H9 (cell line): ENCODE results near the gene PRR29. TPM values are rescaled to one million over a fixed set of nuclear protein-coding genes. Genes with fewer than 3 reads are reported as not detected.

ENCODE experiments used
- DNase-seq: peaks from one replicate; pipeline ENCODE4 v3.0.0-alpha.2; 2017
- H2AFZ ChIP-seq: one replicate; pipeline ENCODE4 v1.6.1; 2013; ENCODE audit warnings: mild to moderate bottlenecking, low read length, control low read depth, moderate library complexity
- H2AK5ac ChIP-seq: 2 replicates; pipeline ENCODE4 v1.6.1; 2013; ENCODE audit warnings: low read length, control low read depth, mixed read lengths; ENCODE audit not compliant: insufficient read length
- H2BK120ac ChIP-seq: one replicate; pipeline ENCODE4 v1.6.1; 2013; ENCODE audit warnings: low read depth, mild to moderate bottlenecking, low read length, control low read depth, inconsistent platforms; ENCODE audit not compliant: poor library complexity, severe bottlenecking
- H2BK12ac ChIP-seq: 2 replicates; pipeline ENCODE4 v1.6.1; 2013; ENCODE audit warnings: low read length, control low read depth, mixed read lengths, low read depth; ENCODE audit not compliant: insufficient read length
- H2BK15ac ChIP-seq: 2 replicates; pipeline ENCODE4 v1.6.1; 2013; ENCODE audit warnings: low read depth, low read length, control low read depth
- H2BK20ac ChIP-seq: one replicate; pipeline ENCODE4 v1.6.1; 2013; ENCODE audit warnings: low read depth, mild to moderate bottlenecking, low read length, control low read depth, inconsistent platforms; ENCODE audit not compliant: poor library complexity, severe bottlenecking
- H2BK5ac ChIP-seq: 2 replicates; pipeline ENCODE4 v1.6.1; 2013; ENCODE audit warnings: low read length, control low read depth, mixed read lengths; ENCODE audit not compliant: insufficient read length
- H3K14ac ChIP-seq: 2 replicates; pipeline ENCODE4 v1.6.1; 2013; ENCODE audit warnings: low read length, control low read depth; ENCODE audit not compliant: insufficient read depth
- H3K18ac ChIP-seq: 2 replicates; pipeline ENCODE4 v1.6.1; 2013; ENCODE audit warnings: low read depth, mild to moderate bottlenecking, mixed read lengths, low read length, control low read depth; ENCODE audit not compliant: insufficient read length
- H3K23ac ChIP-seq: 2 replicates; pipeline ENCODE4 v1.6.1; 2013; ENCODE audit warnings: low read length, control low read depth, mixed read lengths, low read depth; ENCODE audit not compliant: insufficient read length
- H3K23me2 ChIP-seq: 2 replicates; pipeline ENCODE4 v1.6.1; 2013; ENCODE audit warnings: low read depth, mild to moderate bottlenecking, mixed read lengths, low read length, control low read depth; ENCODE audit not compliant: insufficient read length, poor library complexity, severe bottlenecking
- H3K27ac ChIP-seq: 2 replicates; pipeline ENCODE4 v1.5.1; 2013; ENCODE audit warnings: low read length, control low read depth, mixed read lengths, low read depth; ENCODE audit not compliant: insufficient read length
- H3K27me3 ChIP-seq: 2 replicates; pipeline ENCODE4 v1.6.1; 2013; ENCODE audit warnings: low read length, control low read depth, inconsistent platforms; ENCODE audit not compliant: insufficient read depth
- H3K4ac ChIP-seq: 2 replicates; pipeline ENCODE4 v1.6.1; 2013; ENCODE audit warnings: low read depth, mild to moderate bottlenecking, control low read depth, inconsistent platforms, low read length, moderate library complexity
- H3K4me1 ChIP-seq: 2 replicates; pipeline ENCODE4 v1.6.1; 2013; ENCODE audit warnings: low read length, control low read depth, inconsistent platforms; ENCODE audit not compliant: insufficient read depth
- H3K4me2 ChIP-seq: 2 replicates; pipeline ENCODE4 v1.6.1; 2013; ENCODE audit warnings: low read length, control low read depth, mixed read lengths; ENCODE audit not compliant: insufficient read length, insufficient read depth
- H3K56ac ChIP-seq: 2 replicates; pipeline ENCODE4 v1.6.1; 2013; ENCODE audit warnings: low read depth, mild to moderate bottlenecking, mixed read lengths, low read length, control low read depth; ENCODE audit not compliant: insufficient read length
- H3K79me1 ChIP-seq: 2 replicates; pipeline ENCODE4 v1.6.1; 2013; ENCODE audit warnings: low read depth, mild to moderate bottlenecking, moderate library complexity, low read length, control low read depth, inconsistent platforms; ENCODE audit not compliant: insufficient read depth, poor library complexity, severe bottlenecking
- H3K79me2 ChIP-seq: 2 replicates; pipeline ENCODE4 v1.6.1; 2013; ENCODE audit warnings: low read length, control low read depth, inconsistent platforms; ENCODE audit not compliant: insufficient read depth
- H3K9ac ChIP-seq: 2 replicates; pipeline ENCODE4 v1.6.1; 2013; ENCODE audit warnings: low read length, control low read depth, mixed read lengths; ENCODE audit not compliant: insufficient read length; ENCODE audit errors: extremely low read depth
- H3K9me3 ChIP-seq: one replicate; pipeline ENCODE4 v1.6.1; 2013; ENCODE audit warnings: low read depth, low read length, inconsistent platforms; ENCODE audit not compliant: control insufficient read depth
- H3T11ph ChIP-seq: one replicate; pipeline ENCODE4 v1.6.1; 2013; ENCODE audit warnings: mild to moderate bottlenecking, low read length, control low read depth, inconsistent platforms
- H4K20me1 ChIP-seq: one replicate; pipeline ENCODE4 v1.6.1; 2013; ENCODE audit not compliant: control insufficient read depth, insufficient read length, insufficient read depth
- H4K5ac ChIP-seq: 2 replicates; pipeline ENCODE4 v1.6.1; 2013; ENCODE audit warnings: low read depth, mild to moderate bottlenecking, mixed read lengths, low read length, control low read depth; ENCODE audit not compliant: insufficient read length
- H4K8ac ChIP-seq: replicated peaks from 2 replicates; pipeline ENCODE4 v1.6.1; 2013; ENCODE audit warnings: low read length, control low read depth, mixed read lengths, low read depth; ENCODE audit not compliant: insufficient read length
- H4K91ac ChIP-seq: 2 replicates; pipeline ENCODE4 v1.6.1; 2013; ENCODE audit warnings: low read depth, mild to moderate bottlenecking, moderate library complexity, mixed read lengths, low read length, control low read depth; ENCODE audit not compliant: insufficient read length
- H3K27ac Mint-ChIP-seq, 3 experiments: 2 replicates in 2 of 3; 3 replicates in 1 of 3; pipeline ENCODE4 v1.8.0; 2020 to 2021; ENCODE audit warnings: mixed read lengths in 3 of 3, mild to moderate bottlenecking in 1 of 3, moderate library complexity in 1 of 3
- H3K27me3 Mint-ChIP-seq: 2 replicates; pipeline ENCODE4 v1.8.0; 2021; ENCODE audit warnings: low read depth, mild to moderate bottlenecking, moderate library complexity, mixed read lengths
- H3K36me3 Mint-ChIP-seq, 3 experiments: 2 replicates in 2 of 3; 3 replicates in 1 of 3; pipeline ENCODE4 v1.8.0; 2020 to 2021; ENCODE audit warnings: low read depth in 3 of 3, mixed read lengths in 3 of 3; ENCODE audit not compliant: insufficient read depth in 1 of 3
- H3K4me1 Mint-ChIP-seq, 2 experiments: 2 replicates each; pipeline ENCODE4 v1.8.0; 2020; ENCODE audit warnings: mixed read lengths in 2 of 2
- H3K4me3 Mint-ChIP-seq, 2 experiments: 2 replicates in 1 of 2; 3 replicates in 1 of 2; pipeline ENCODE4 v1.8.0; 2020 to 2021; ENCODE audit warnings: mild to moderate bottlenecking in 2 of 2, mixed read lengths in 2 of 2, moderate library complexity in 1 of 2
- H3K9me3 Mint-ChIP-seq, 2 experiments: 2 replicates in 1 of 2; 3 replicates in 1 of 2; pipeline ENCODE4 v1.8.0; 2020; ENCODE audit warnings: mild to moderate bottlenecking in 2 of 2, mixed read lengths in 2 of 2, moderate library complexity in 1 of 2
- CTCF ChIP-seq: fragments of 200-600 bp; sonication (generic); conservative IDR thresholded peaks from 3 replicates; pipeline ENCODE4 v1.8.0; 2021; ENCODE audit warnings: antibody characterized with exemption, mild to moderate bottlenecking
- WGBS: extraction: QIAGEN DNeasy Blood & Tissue Kit; methylation state at CpG from one replicate; pipeline ENCODE4 v1.1.7; 2013; ENCODE audit warnings: missing lambda C conversion rate, low lambda C conversion rate, mixed read lengths; ENCODE audit not compliant: insufficient read length; ENCODE audit errors: extremely low coverage; 5-methylcytosine and 5-hydroxymethylcytosine counted together
- total RNA-seq: library from RNA; stranded (reverse); gene quantifications from 2 replicates; pipeline ENCODE4 v1.2.1, GENCODE V29; 2021

PRR29 gene
- total RNA-seq, 1 experiment from 2014 or later = 0.87 TPM

GRCh38 chr17:63948521-63948920 is 49.6 kb upstream of the PRR29 start:
- Mint-ChIP-seq H3K36me3 (peaks cover 0 to 4% (median 2%) of the 10 kb centered on the region in 3 experiments; a peak in 4 of 7 replicates), H3K4me1 (peaks cover 2 to 6% of the 10 kb centered on the region in 2 experiments; a peak in 2 of 4 replicates), H3K9me3 (no peaks in the 10 kb centered on the region), H3K27me3 (no peaks in the 10 kb centered on the region), H3K27ac (peak overlapping the region in 1 of 3 experiments; percentile 40; a peak in 1 of 7 replicates), H3K4me3 (no peak overlapping the region)
- no peaks in the 10 kb centered on the region for H3K27me3 ChIP-seq
- H4K8ac ChIP-seq = no peak overlapping the region
- no peak overlapping the region for H2BK5ac ChIP-seq
- no peak overlapping the region for H2BK20ac ChIP-seq
- H4K91ac ChIP-seq = no peak overlapping the region
- no peak overlapping the region for H2AFZ ChIP-seq
- no peak overlapping the region for H3K14ac ChIP-seq
- H2BK15ac ChIP-seq = no peak overlapping the region
- H2BK12ac ChIP-seq = no peak overlapping the region
- no peaks in the 10 kb centered on the region for H3K4me1 ChIP-seq
- H2AK5ac ChIP-seq = no peak overlapping the region
- no peak overlapping the region for H4K5ac ChIP-seq
- DNase-seq = no peak
- WGBS = no CpG with 5 or more reads among the region's 9 CpGs
- no peaks in the 10 kb centered on the region for H4K20me1 ChIP-seq
- no peak overlapping the region for H2BK120ac ChIP-seq
- H3K4me2 ChIP-seq = no peak overlapping the region
- H3K18ac ChIP-seq = no peak overlapping the region
- no peaks in the 10 kb centered on the region for H3K23me2 ChIP-seq
- no peak overlapping the region for H3K9ac ChIP-seq
- H3K79me2 ChIP-seq = no peaks in the 10 kb centered on the region
- no peak overlapping the region for H3K4ac ChIP-seq
- no peak overlapping the region for H3K27ac ChIP-seq
- no peak for TF ChIP-seq CTCF
- no peak overlapping the region for H3K23ac ChIP-seq
- H3K9me3 ChIP-seq = no peaks in the 10 kb centered on the region
- H3K79me1 ChIP-seq = no peaks in the 10 kb centered on the region
- no peak overlapping the region for H3K56ac ChIP-seq
- no peak overlapping the region for H3T11ph ChIP-seq
